Heart left ventricle (tissue), 16 donors: ENCODE data around the gene WNT16. TPM values are rescaled to one million over a fixed set of nuclear protein-coding genes. Genes with fewer than 3 reads are reported as not detected.

ENCODE experiments used
- ATAC-seq, 4 donors: fragments of 200-7000 bp; cut with Tn5 transposase; one replicate each; pipeline ENCODE4 v1.9.1; 2020 to 2022; ENCODE audit warnings: moderate library complexity in 4 of 4, mild to moderate bottlenecking in 3 of 4, moderate number of reproducible peaks in 1 of 4
- DNase-seq, 5 donors: peaks; one replicate each; pipeline ENCODE4 v3.0.0-alpha.2; 2020
- H3K27ac ChIP-seq, 12 donors: fragments of 200-600 bp; sonication (generic) in 4 of 12; one replicate each; pipeline versions ENCODE4 v1.5.0 to v1.8.0; 2016 to 2022; ENCODE audit warnings: mild to moderate bottlenecking in 2 of 12
- H3K27me3 ChIP-seq, 9 donors: fragments of 200-600 bp; sonication (generic) in 2 of 9; one replicate each; pipeline versions ENCODE4 v1.5.1 to v1.8.0; 2016 to 2022; ENCODE audit warnings: mild to moderate bottlenecking in 3 of 9
- H3K36me3 ChIP-seq, 9 donors: fragments of 200-600 bp; sonication (generic) in 2 of 9; one replicate each; pipeline versions ENCODE4 v1.5.0 to v1.8.0; 2018 to 2022; ENCODE audit warnings: mild to moderate bottlenecking in 2 of 9
- H3K4me1 ChIP-seq, 12 donors: fragments of 200-600 bp; sonication (generic) in 4 of 12; one replicate each; pipeline versions ENCODE4 v1.5.0 to v1.8.0; 2016 to 2022; ENCODE audit warnings: mild to moderate bottlenecking in 3 of 12
- H3K4me3 ChIP-seq, 12 donors: fragments of 200-600 bp; sonication (generic) in 4 of 12; one replicate each; pipeline versions ENCODE4 v1.5.0 to v1.8.0; 2017 to 2022; ENCODE audit warnings: mild to moderate bottlenecking in 9 of 12, moderate library complexity in 4 of 12
- H3K9me3 ChIP-seq, 12 donors: fragments of 200-600 bp; sonication (generic) in 4 of 12; one replicate each; pipeline versions ENCODE4 v1.5.0 to v1.8.0; 2016 to 2022; ENCODE audit warnings: mild to moderate bottlenecking in 1 of 12
- POLR2A ChIP-seq, 2 donors: fragments of 450-650 bp; IDR thresholded peaks; one replicate each; pipeline ENCODE4 v1.6.1; 2017; ENCODE audit warnings: antibody characterized with exemption in 2 of 2, mild to moderate bottlenecking in 2 of 2, moderate library complexity in 2 of 2
- WGBS, 4 donors: extraction: QIAGEN DNeasy Blood & Tissue Kit in 2 of 4; methylation state at CpG; one replicate each; pipeline versions ENCODE4 v1.1.5 to v1.1.7; 2013 to 2018; 5-methylcytosine and 5-hydroxymethylcytosine counted together
- intact Hi-C, 10 donors: fragments of 100-400 bp; cut with DNase I; formaldehyde crosslinking; loops; one replicate each; pipeline versions ENCODE4 v1.11.1 to v1.14.2; 2022
- polyA plus RNA-seq, 2 donors: library from polyadenylated mRNA; stranded (reverse); fragments of 200-250 nt; gene quantifications; one replicate each; pipeline ENCODE4 v1.2.3, GENCODE V29; 2013
- total RNA-seq, 9 donors: library from RNA; depleted of rRNA in 2 of 9; stranded (reverse); fragments of >200 nt in 2 of 9; fragmentation: NEBNext Ultra II Directional in 3 of 9; extraction: Animal tissue kit (Norgen Biotek cat#: 25700) in 3 of 9; gene quantifications; one replicate each; pipeline versions ENCODE4 v1.1.0 to v1.2.4, GENCODE V29; 2016 to 2023
- TF ChIP-seq, protein P1 (sequence below), 12 donors: fragments of 200-600 bp; sonication (generic) in 4 of 12; IDR thresholded peaks; one replicate each; pipeline versions ENCODE4 v1.5.0 to v1.8.0; 2018 to 2022; ENCODE audit warnings: antibody characterized with exemption in 12 of 12, mild to moderate bottlenecking in 5 of 12
- donor health status: ischemic (EF 13 %, LVEDD 7.1; RV severe dilation, severe dysfunction).
- donor health status: healthy with polysubstance abuse.
- donor health status: DM: no; HTN: yes; CAD: no.
- donor health status: DM: no; HTN: no; CAD: no.
- donor health status: ischemic (EF 25% LVEDD 6.9; RV normal size, moderate dysfunction).
- donor health status: ischemic (EF 25% LVEDD 5.7; RV mildly dilated, moderate dysfunction).
- donor health status: healthy.
- donor health status: DM: yes; HTN: yes; CAD: no.
- donor health status: ischemic (EF 35%, LVEDD 5.7; RV mildly dilated, moderate dysfunction).
- donor health status: nonischemic (EF 11% LVEDD 7.7; RV severe dilation, severe dysfunction).
- donor health status: DM: yes; HTN: yes; CAD: no.
- donor health status: PGD.
- donor health status: ischemic (EF 29% LVEDD 5.4; RV normal size, mild dysfunction).
- donor health status: nonischemic (EF 23%, LVEDD 6.1; RV moderate dilation, normal function).

The WNT16 gene
- total and polyA plus RNA-seq, 11 donors: 0.19 TPM; not detected in 10

GRCh38 chr7:121385056-121385799 is 56.4 kb downstream of the WNT16 start:
- 91 to 93% (median 92%) methylated on average over 4 of the region's 4 CpGs for WGBS, 4 donors
- DNase-seq (no peak), ATAC-seq (no peak)
- Histone ChIP-seq H3K36me3 (peaks cover 0 to 7% (median 0%) of the 10 kb centered on the region in 9 donors), H3K9me3 (no peaks in the 10 kb centered on the region), H3K4me3 (no peak overlapping the region), H3K4me1 (peaks cover 0 to 44% (median 29%) of the 10 kb centered on the region in 12 donors), H3K27me3 (no peaks in the 10 kb centered on the region), H3K27ac (no peak overlapping the region)
- intact Hi-C loops: no loop called here
- TF ChIP-seq POLR2A (IDR thresholded peaks at IDR 0.05): no peak
- TF ChIP-seq, protein P1, sequence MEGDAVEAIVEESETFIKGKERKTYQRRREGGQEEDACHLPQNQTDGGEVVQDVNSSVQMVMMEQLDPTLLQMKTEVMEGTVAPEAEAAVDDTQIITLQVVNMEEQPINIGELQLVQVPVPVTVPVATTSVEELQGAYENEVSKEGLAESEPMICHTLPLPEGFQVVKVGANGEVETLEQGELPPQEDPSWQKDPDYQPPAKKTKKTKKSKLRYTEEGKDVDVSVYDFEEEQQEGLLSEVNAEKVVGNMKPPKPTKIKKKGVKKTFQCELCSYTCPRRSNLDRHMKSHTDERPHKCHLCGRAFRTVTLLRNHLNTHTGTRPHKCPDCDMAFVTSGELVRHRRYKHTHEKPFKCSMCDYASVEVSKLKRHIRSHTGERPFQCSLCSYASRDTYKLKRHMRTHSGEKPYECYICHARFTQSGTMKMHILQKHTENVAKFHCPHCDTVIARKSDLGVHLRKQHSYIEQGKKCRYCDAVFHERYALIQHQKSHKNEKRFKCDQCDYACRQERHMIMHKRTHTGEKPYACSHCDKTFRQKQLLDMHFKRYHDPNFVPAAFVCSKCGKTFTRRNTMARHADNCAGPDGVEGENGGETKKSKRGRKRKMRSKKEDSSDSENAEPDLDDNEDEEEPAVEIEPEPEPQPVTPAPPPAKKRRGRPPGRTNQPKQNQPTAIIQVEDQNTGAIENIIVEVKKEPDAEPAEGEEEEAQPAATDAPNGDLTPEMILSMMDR (IDR thresholded peaks at IDR 0.05): no peak

- DNase-seq (no peak), ATAC-seq (peak in 3 of 4 donors; percentile 32 to 50 (median 37))
- Histone ChIP-seq H3K27ac (no peak overlapping the region), H3K9me3 (no peaks in the 10 kb centered on the region), H3K36me3 (peaks cover 0 to 4% (median 0%) of the 10 kb centered on the region in 9 donors), H3K4me3 (no peak overlapping the region), H3K4me1 (peaks cover 0 to 45% (median 29%) of the 10 kb centered on the region in 12 donors), H3K27me3 (no peaks in the 10 kb centered on the region)
- 8 to 24% (median 15%) methylated on average over 1 of the region's 1 CpG for WGBS, 4 donors
- intact Hi-C loops: no loop called here
- TF ChIP-seq POLR2A (IDR thresholded peaks at IDR 0.05): no peak
- TF ChIP-seq, protein P1 (IDR thresholded peaks at IDR 0.05): no peak
These were observed 57.0 kb downstream of the WNT16 start for GRCh38 chr7:121385800-121386179.

DNA sequence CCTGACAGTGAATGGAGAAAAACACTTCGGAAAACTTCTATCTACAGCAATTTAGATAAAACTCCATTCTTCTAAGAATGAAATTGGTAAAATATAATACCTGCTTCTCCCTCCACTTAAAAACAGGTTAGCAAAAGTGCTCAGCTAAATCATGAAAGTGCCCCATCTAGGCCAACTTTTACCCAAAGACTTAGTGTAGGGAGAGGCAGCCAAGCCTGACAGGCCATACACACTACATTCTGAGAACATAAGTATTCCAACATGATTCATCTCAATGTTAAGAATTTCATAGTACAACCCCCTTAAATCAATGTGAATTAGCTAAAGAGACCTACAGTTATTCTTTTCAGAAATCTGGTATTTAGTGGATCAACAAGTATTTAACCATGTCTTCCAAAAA is 60.1 kb downstream of the WNT16 start:
- H3K9me3 ChIP-seq: peaks cover 0 to 4% (median 0%) of the 10 kb centered on the region in 12 donors
- no peak for DNase-seq
- intact Hi-C loops: no loop called here
- H3K4me3 ChIP-seq: no peak overlapping the region
- peaks cover 0 to 32% (median 20%) of the 10 kb centered on the region in 12 donors for H3K4me1 ChIP-seq
- ATAC-seq: no peak
- no peaks in the 10 kb centered on the region for H3K27me3 ChIP-seq
- no peak overlapping the region for H3K27ac ChIP-seq
- WGBS, 4 donors: 89 to 95% (median 94%) methylated on average over 1 of the region's 1 CpG
- TF ChIP-seq, protein P1 (IDR thresholded peaks at IDR 0.05): no peak
- no peak for TF ChIP-seq POLR2A (IDR thresholded peaks at IDR 0.05)
- H3K36me3 ChIP-seq: no peaks in the 10 kb centered on the region

GRCh38 chr7:121390109-121390508 is 61.3 kb downstream of the WNT16 start:
- Histone ChIP-seq H3K9me3 (peaks cover 0 to 4% (median 0%) of the 10 kb centered on the region in 12 donors), H3K4me3 (no peak overlapping the region), H3K27ac (no peak overlapping the region), H3K4me1 (peaks cover 0 to 33% (median 16%) of the 10 kb centered on the region in 12 donors), H3K27me3 (no peaks in the 10 kb centered on the region), H3K36me3 (no peaks in the 10 kb centered on the region)
- no peak for ATAC-seq
- DNase-seq: no peak
- intact Hi-C loops: loop anchor here in 1 of 10 donors (10.0 kb wide), 1 partner anchor 55 kb away; no protein-coding TSS in a partner anchor
- TF ChIP-seq POLR2A (IDR thresholded peaks at IDR 0.05): no peak
- TF ChIP-seq, protein P1 (IDR thresholded peaks at IDR 0.05): no peak
